GM12878 (cell line): ENCODE measurements around the gene TIRAP. TPM values are rescaled to one million over a fixed set of nuclear protein-coding genes. Genes with fewer than 3 reads are reported as not detected.

Experiments
- ASH2L ChIP-seq: fragments of 300-600, 200-600 bp; sonication (generic); IDR thresholded peaks from 2 replicates; pipeline ENCODE4 v1.6.1; 2017; ENCODE audit warnings: low read depth, mild to moderate bottlenecking, borderline replicate concordance
- CREB1 ChIP-seq: IDR thresholded peaks from 2 replicates; pipeline ENCODE4 v1.6.1; 2012; ENCODE audit warnings: low read depth, mild to moderate bottlenecking, inconsistent platforms
- DPF2 ChIP-seq: fragments of 450-650 bp; IDR thresholded peaks from 2 replicates; pipeline ENCODE4 v1.6.1; 2017; ENCODE audit warnings: mild to moderate bottlenecking
- EGR1 ChIP-seq, 2 experiments: IDR thresholded peaks; 1 replicate in 1 of 2; 2 replicates in 1 of 2; pipeline ENCODE4 v1.6.1; 2011 to 2012; ENCODE audit warnings: low read depth in 2 of 2, low read length in 2 of 2, borderline replicate concordance in 1 of 2, mild to moderate bottlenecking in 1 of 2, moderate library complexity in 1 of 2
- EP300 ChIP-seq, 2 experiments: fragments of 150-350 bp in 1 of 2; IDR thresholded peaks; 2 replicates each; pipeline ENCODE4 v1.6.1; 2011 to 2012; ENCODE audit warnings: low read depth in 2 of 2, low read length in 2 of 2, borderline replicate concordance in 1 of 2, improper control_type of control experiment in 1 of 2, inconsistent platforms in 1 of 2; ENCODE audit not compliant: control insufficient read depth in 1 of 2
- FOXK2 ChIP-seq: fragments of 450-650 bp; IDR thresholded peaks from 2 replicates; pipeline ENCODE4 v1.6.1; 2017; ENCODE audit warnings: mild to moderate bottlenecking, moderate library complexity
- NR2F1 ChIP-seq: fragments of 450-650 bp; conservative IDR thresholded peaks from 2 replicates; pipeline ENCODE4 v1.6.1; 2017; ENCODE audit warnings: mild to moderate bottlenecking
- POLR2A ChIP-seq: IDR thresholded peaks from 2 replicates; pipeline ENCODE4 v1.6.1; 2011; ENCODE audit warnings: low read depth, mild to moderate bottlenecking, low read length
- SKIL ChIP-seq: fragments of 450-650 bp; IDR thresholded peaks from 2 replicates; pipeline ENCODE4 v1.6.1; 2017; ENCODE audit warnings: mild to moderate bottlenecking, low read depth, inconsistent platforms; ENCODE audit not compliant: poor library complexity, severe bottlenecking
- STAT1 ChIP-seq: fragments of 450-650 bp; conservative IDR thresholded peaks from 2 replicates; pipeline ENCODE4 v1.6.1; 2014; ENCODE audit warnings: antibody characterized with exemption, mild to moderate bottlenecking
- TBL1XR1 ChIP-seq: IDR thresholded peaks from 2 replicates; pipeline ENCODE4 v1.6.1; 2012; ENCODE audit warnings: low read depth, low read length, improper control_type of control experiment
- TCF3 ChIP-seq: IDR thresholded peaks from 2 replicates; pipeline ENCODE4 v1.6.1; 2012; ENCODE audit warnings: low read depth, mild to moderate bottlenecking, low read length, borderline replicate concordance; ENCODE audit not compliant: insufficient read depth
- polyA plus RNA-seq, 11 experiments: library from polyadenylated mRNA; depleted of rRNA in 4 of 11; unstranded in 6 of 11; stranded (reverse) in 5 of 11; fragments of >200 nt; fragmentation: Nextera tagmentation in 4 of 11; fragmentation: Illumina TruSeq in 1 of 11; extraction: Ambion mirVana in 4 of 11; extraction: Trizol in 1 of 11; gene quantifications; 1 replicate in 1 of 11; 2 replicates in 10 of 11; pipeline versions ENCODE4 v1.2.1 to v1.2.3, GENCODE V29; 2011 to 2016; ENCODE audit warnings: inconsistent platforms in 2 of 11, missing spikeins in 2 of 11, low read depth in 1 of 11
- total RNA-seq, 4 experiments: library from RNA; depleted of rRNA in 3 of 4; stranded (reverse); fragments of >200 nt in 3 of 4; fragmentation: Illumina TruSeq in 1 of 4; extraction: Trizol in 1 of 4; gene quantifications; 2 replicates each; pipeline versions ENCODE4 v1.2.1 to v1.2.3, GENCODE V29; 2013 to 2021

The TIRAP gene
- total and polyA plus RNA-seq, 10 of the 15 experiments (the other 5 are each of a cell fraction or from before 2014, with no cell fraction given), result 0.76 to 9.9 (median 4.7) TPM

GRCh38 chr11:126282736-126283591 lies at the start of gene TIRAP (continued):
- TF ChIP-seq STAT1, result no peak; the same call in 1 of the 2 replicates
- no peak for TF ChIP-seq ASH2L
- no peak for TF ChIP-seq EGR1 (IDR thresholded peaks at IDR 0.05; ENCODE audit: borderline replicate concordance in 1 of 2, low read depth in 2 of 2, low read length in 2 of 2)
- TF ChIP-seq EP300 (IDR thresholded peaks at IDR 0.05; ENCODE audit: borderline replicate concordance in 1 of 2, control insufficient read depth in 1 of 2, low read depth in 2 of 2, low read length in 2 of 2), result no peak
- peak; percentile 81 for TF ChIP-seq POLR2A
- no peak for TF ChIP-seq TBL1XR1
- TF ChIP-seq DPF2, result peak; percentile 80
- no peak for TF ChIP-seq FOXK2
- no peak for TF ChIP-seq SKIL
- TF ChIP-seq TCF3, result no peak
- TF ChIP-seq CREB1, result no peak
- peak; percentile 75 for TF ChIP-seq NR2F1
- TF ChIP-seq, all 136 proteins: peak for 24
